Measurements from ENCODE around the gene ZMAT5.
A peak's percentile ranks its signal among the peaks of the same experiment; 100 is the strongest.

ZMAT5 gene

GRCh38 chr22:29733362-29734201 lies 33.2 kb downstream of the ZMAT5 start:
- Histone ChIP-seq H3K4me1 (ENCODE audit: control extremely low read depth in 1 of 4, control insufficient read depth in 4 of 4, insufficient read depth in 4 of 4, low read length in 3 of 4) (peaks cover 0 to 32% (median 14%) of the 10 kb centered on the region in 4 experiments), H3K27ac (ENCODE audit: insufficient read depth in 1 of 2, low read depth in 1 of 2, low read length in 2 of 2, poor library complexity in 1 of 2, severe bottlenecking in 2 of 2) (peak overlapping the region; percentile 89 to 96), H3K36me3 (ENCODE audit: control insufficient read depth in 4 of 4, insufficient read depth in 4 of 4, low read length in 3 of 4) (peaks cover 0 to 18% (median 11%) of the 10 kb centered on the region in 4 experiments), H3K9me3 (ENCODE audit: control extremely low read depth in 1 of 5, control insufficient read depth in 4 of 5, insufficient read depth in 2 of 5, low read depth in 1 of 5, low read length in 4 of 5) (no peaks in the 10 kb centered on the region), H3K27me3 (replicated peaks in 2 of 5; ENCODE audit: control insufficient read depth in 4 of 5, insufficient read depth in 5 of 5, low read length in 4 of 5) (no peaks in the 10 kb centered on the region), H3K4me3 (ENCODE audit: control insufficient read depth in 1 of 7, extremely low read depth in 1 of 7, insufficient read depth in 4 of 7, low read depth in 2 of 7, low read length in 6 of 7) (peak overlapping the region in 2 of 7 experiments; percentile 42 to 61)
- DNase-seq = peak; percentile 94 to 98 (median 97)
- CTCF ChIA-PET = interaction anchor here (0.9 to 1.4 kb wide), 4 partner anchors 8 to 271 kb away, joined by 3 to 5 read pairs (median 3); no protein-coding TSS in a partner anchor
- POLR2A ChIA-PET = interaction anchor here (0.6 to 1.6 kb wide), 4 partner anchors 9 to 927 kb away, joined by 4 to 7 read pairs (median 6); partner anchors contain the start of genes UQCR10 and ZMAT5
- 0% methylated on average over 19 of the region's 19 CpGs for WGBS (ENCODE audit: insufficient coverage)

GRCh38 chr22:29732883-29733282 lies 33.9 kb downstream of the ZMAT5 start:
- no peak for DNase-seq
- ChIA-PET CTCF (interaction anchor here (0.9 kb wide), 1 partner anchor 8 kb away, joined by 3 read pairs; no protein-coding TSS in a partner anchor), POLR2A (interaction anchor here (1.3 to 1.6 kb wide), 3 partner anchors 10 to 34 kb away, joined by 5 to 7 read pairs (median 6); partner anchors contain the start of genes UQCR10 and ZMAT5)
- Histone ChIP-seq H3K36me3 (ENCODE audit: control insufficient read depth in 4 of 4, insufficient read depth in 4 of 4, low read length in 3 of 4) (peaks cover 0 to 12% (median 9%) of the 10 kb centered on the region in 4 experiments), H3K4me1 (ENCODE audit: control extremely low read depth in 1 of 4, control insufficient read depth in 4 of 4, insufficient read depth in 4 of 4, low read length in 3 of 4) (peaks cover 0 to 32% (median 14%) of the 10 kb centered on the region in 4 experiments), H3K27me3 (replicated peaks in 2 of 5; ENCODE audit: control insufficient read depth in 4 of 5, insufficient read depth in 5 of 5, low read length in 4 of 5) (no peaks in the 10 kb centered on the region), H3K4me3 (ENCODE audit: control insufficient read depth in 1 of 7, extremely low read depth in 1 of 7, insufficient read depth in 4 of 7, low read depth in 2 of 7, low read length in 6 of 7) (peak overlapping the region in 1 of 7 experiments; percentile 61), H3K9me3 (ENCODE audit: control extremely low read depth in 1 of 5, control insufficient read depth in 4 of 5, insufficient read depth in 2 of 5, low read depth in 1 of 5, low read length in 4 of 5) (no peaks in the 10 kb centered on the region), H3K27ac (ENCODE audit: insufficient read depth in 1 of 2, low read depth in 1 of 2, low read length in 2 of 2, poor library complexity in 1 of 2, severe bottlenecking in 2 of 2) (peak overlapping the region; percentile 89 to 96)
- WGBS (ENCODE audit: insufficient coverage) = 91% methylated on average over 6 of the region's 6 CpGs

DNA sequence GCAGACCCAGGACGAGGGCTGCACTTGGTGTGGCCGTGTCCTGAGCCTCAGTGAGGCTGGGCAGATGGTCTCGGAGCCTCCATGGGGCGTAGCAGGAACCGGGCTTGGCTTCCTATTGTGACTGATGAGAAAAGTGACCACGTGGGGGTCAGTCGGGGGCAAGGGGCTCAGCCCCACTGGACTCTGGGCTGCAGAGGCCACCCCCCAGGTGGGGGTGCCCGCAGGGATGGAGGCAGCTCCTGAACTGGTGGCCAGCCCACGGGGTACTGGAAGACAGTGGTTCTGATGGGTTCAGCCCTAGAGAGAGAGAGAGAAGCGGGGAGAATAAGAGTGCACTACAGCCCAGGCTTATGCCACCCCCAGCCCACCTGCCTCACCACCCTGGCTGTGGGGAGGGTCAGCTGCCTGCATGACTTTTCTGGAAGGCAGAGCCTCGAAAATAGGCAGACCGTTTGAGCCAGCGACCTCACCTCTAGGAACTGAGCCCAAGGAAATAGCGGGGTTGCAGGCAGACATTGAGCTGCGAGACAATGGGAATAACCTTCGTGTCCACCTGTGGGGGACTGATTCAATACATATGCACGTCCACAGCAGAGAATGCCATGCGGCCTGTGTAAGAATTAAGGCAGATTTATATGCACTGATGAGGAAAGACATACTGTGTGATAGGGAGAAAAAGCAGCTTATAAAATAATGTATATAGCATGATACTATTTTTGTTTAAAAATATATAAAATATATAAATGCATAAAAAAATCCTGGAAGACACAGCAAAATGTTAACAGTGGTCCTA lies 35.6 kb downstream of the ZMAT5 start:
- Histone ChIP-seq H3K9me3 (ENCODE audit: control extremely low read depth in 1 of 5, control insufficient read depth in 4 of 5, insufficient read depth in 2 of 5, low read depth in 1 of 5, low read length in 4 of 5) (no peaks in the 10 kb centered on the region), H3K4me3 (ENCODE audit: control insufficient read depth in 1 of 7, extremely low read depth in 1 of 7, insufficient read depth in 4 of 7, low read depth in 2 of 7, low read length in 6 of 7) (no peak overlapping the region), H3K27me3 (replicated peaks in 2 of 5; ENCODE audit: control insufficient read depth in 4 of 5, insufficient read depth in 5 of 5, low read length in 4 of 5) (peaks cover 0 to 6% (median under 1%) of the 10 kb centered on the region in 5 experiments), H3K27ac (ENCODE audit: insufficient read depth in 1 of 2, low read depth in 1 of 2, low read length in 2 of 2, poor library complexity in 1 of 2, severe bottlenecking in 2 of 2) (no peak overlapping the region), H3K4me1 (ENCODE audit: control extremely low read depth in 1 of 4, control insufficient read depth in 4 of 4, insufficient read depth in 4 of 4, low read length in 3 of 4) (peaks cover 0 to 32% (median 14%) of the 10 kb centered on the region in 4 experiments), H3K36me3 (ENCODE audit: control insufficient read depth in 4 of 4, insufficient read depth in 4 of 4, low read length in 3 of 4) (peaks cover 0 to 11% (median 8%) of the 10 kb centered on the region in 4 experiments)
- ChIA-PET CTCF (no interaction called here), POLR2A (no interaction called here)
- no peak for DNase-seq
- 95% methylated on average over 15 of the region's 18 CpGs for WGBS (ENCODE audit: insufficient coverage)

DNA sequence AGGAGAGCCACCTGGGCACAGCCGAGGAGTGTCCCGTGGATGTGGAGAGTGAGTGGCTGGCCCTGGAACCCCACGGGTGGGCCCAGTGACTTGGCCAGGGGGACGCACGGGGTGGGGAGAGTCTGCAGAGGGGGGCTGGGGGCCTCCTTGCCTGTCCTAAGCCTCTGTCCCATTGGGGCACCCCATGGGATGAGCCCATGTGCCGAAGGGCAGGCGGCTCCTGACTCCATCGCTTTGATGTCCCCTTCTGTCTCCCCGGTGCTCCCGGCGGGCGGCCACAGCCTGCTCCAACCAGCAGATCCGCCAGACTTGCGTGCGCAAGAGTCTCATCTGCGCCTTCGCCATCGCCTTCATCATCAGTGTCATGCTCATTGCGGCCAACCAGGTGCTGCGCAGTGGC lies 37.6 kb downstream of the ZMAT5 start:
- H3K27me3 ChIP-seq (replicated peaks in 2 of 5; ENCODE audit: control insufficient read depth in 4 of 5, insufficient read depth in 5 of 5, low read length in 4 of 5) = peaks cover 0 to 17% (median 2%) of the 10 kb centered on the region in 5 experiments
- ChIA-PET POLR2A (no interaction called here), CTCF (no interaction called here)
- WGBS (ENCODE audit: insufficient coverage) = 96% methylated on average over 15 of the region's 20 CpGs
- no peak for DNase-seq
- peaks cover 0 to 10% (median 2%) of the 10 kb centered on the region in 4 experiments for H3K36me3 ChIP-seq (ENCODE audit: control insufficient read depth in 4 of 4, insufficient read depth in 4 of 4, low read length in 3 of 4)
- H3K4me1 ChIP-seq (ENCODE audit: control extremely low read depth in 1 of 4, control insufficient read depth in 4 of 4, insufficient read depth in 4 of 4, low read length in 3 of 4) = peaks cover 0 to 16% (median 7%) of the 10 kb centered on the region in 4 experiments
- no peak overlapping the region for H3K27ac ChIP-seq (ENCODE audit: insufficient read depth in 1 of 2, low read depth in 1 of 2, low read length in 2 of 2, poor library complexity in 1 of 2, severe bottlenecking in 2 of 2)
- no peaks in the 10 kb centered on the region for H3K9me3 ChIP-seq (ENCODE audit: control extremely low read depth in 1 of 5, control insufficient read depth in 4 of 5, insufficient read depth in 2 of 5, low read depth in 1 of 5, low read length in 4 of 5)
- H3K4me3 ChIP-seq (ENCODE audit: control insufficient read depth in 1 of 7, extremely low read depth in 1 of 7, insufficient read depth in 4 of 7, low read depth in 2 of 7, low read length in 6 of 7) = no peak overlapping the region

- Histone ChIP-seq H3K9me3 (ENCODE audit: control extremely low read depth in 1 of 5, control insufficient read depth in 4 of 5, insufficient read depth in 2 of 5, low read depth in 1 of 5, low read length in 4 of 5) (no peaks in the 10 kb centered on the region), H3K27me3 (replicated peaks in 2 of 5; ENCODE audit: control insufficient read depth in 4 of 5, insufficient read depth in 5 of 5, low read length in 4 of 5) (peaks cover 0 to 33% (median 10%) of the 10 kb centered on the region in 5 experiments), H3K27ac (ENCODE audit: insufficient read depth in 1 of 2, low read depth in 1 of 2, low read length in 2 of 2, poor library complexity in 1 of 2, severe bottlenecking in 2 of 2) (no peak overlapping the region), H3K4me3 (ENCODE audit: control insufficient read depth in 1 of 7, extremely low read depth in 1 of 7, insufficient read depth in 4 of 7, low read depth in 2 of 7, low read length in 6 of 7) (no peak overlapping the region), H3K36me3 (ENCODE audit: control insufficient read depth in 4 of 4, insufficient read depth in 4 of 4, low read length in 3 of 4) (peaks cover 0 to 10% (median 2%) of the 10 kb centered on the region in 4 experiments), H3K4me1 (ENCODE audit: control extremely low read depth in 1 of 4, control insufficient read depth in 4 of 4, insufficient read depth in 4 of 4, low read length in 3 of 4) (no peaks in the 10 kb centered on the region)
- POLR2A ChIA-PET = no interaction called here
- 8% methylated on average over 10 of the region's 17 CpGs for WGBS (ENCODE audit: insufficient coverage)
- DNase-seq = peak; percentile 29 to 44 (median 43)
- CTCF ChIA-PET = interaction anchor here (1.4 to 2.6 kb wide), 5 partner anchors 9 to 278 kb away, joined by 3 to 12 read pairs (median 5); no protein-coding TSS in a partner anchor
These were observed 39.7 kb downstream of the ZMAT5 start for GRCh38 chr22:29727131-29727523.

DNA sequence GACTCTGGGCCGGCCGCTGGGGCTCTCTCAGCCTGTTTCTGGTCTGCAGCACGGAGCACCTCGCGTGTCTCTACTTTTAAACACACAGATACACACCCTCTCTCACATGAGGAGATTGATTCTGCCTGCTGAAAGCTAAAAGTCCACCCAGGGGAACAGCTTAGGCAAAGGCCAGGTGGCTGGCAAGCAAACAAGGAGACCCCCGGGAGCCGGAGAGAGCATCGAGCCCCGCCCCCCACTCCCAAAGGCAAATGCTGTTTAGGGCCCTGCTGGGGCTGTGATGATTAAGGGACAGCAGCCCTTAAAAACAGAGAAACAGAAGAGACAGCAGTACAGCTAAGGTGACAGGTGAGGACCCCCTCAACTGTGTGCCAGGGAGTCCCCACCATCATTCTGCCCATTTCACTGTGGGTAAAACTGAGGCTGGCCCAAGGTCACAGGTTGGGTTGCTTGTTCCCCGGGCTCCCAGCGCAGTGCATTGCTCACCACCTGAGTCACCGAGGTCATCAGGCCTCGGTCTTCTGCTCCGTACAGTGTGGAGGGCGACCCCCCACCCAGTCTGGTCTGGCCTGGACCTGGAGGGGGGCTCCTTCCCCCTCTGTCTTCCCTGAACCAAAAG lies 40.2 kb downstream of the ZMAT5 start:
- peaks cover 0 to 10% (median 2%) of the 10 kb centered on the region in 4 experiments for H3K36me3 ChIP-seq (ENCODE audit: control insufficient read depth in 4 of 4, insufficient read depth in 4 of 4, low read length in 3 of 4)
- DNase-seq = no peak
- POLR2A ChIA-PET = no interaction called here
- no peak overlapping the region for H3K27ac ChIP-seq (ENCODE audit: insufficient read depth in 1 of 2, low read depth in 1 of 2, low read length in 2 of 2, poor library complexity in 1 of 2, severe bottlenecking in 2 of 2)
- no peaks in the 10 kb centered on the region for H3K9me3 ChIP-seq (ENCODE audit: control extremely low read depth in 1 of 5, control insufficient read depth in 4 of 5, insufficient read depth in 2 of 5, low read depth in 1 of 5, low read length in 4 of 5)
- no peak overlapping the region for H3K4me3 ChIP-seq (ENCODE audit: control insufficient read depth in 1 of 7, extremely low read depth in 1 of 7, insufficient read depth in 4 of 7, low read depth in 2 of 7, low read length in 6 of 7)
- whole genome bisulfite sequencing (ENCODE audit: insufficient coverage) = 37% methylated on average over 10 of the region's 15 CpGs
- H3K27me3 ChIP-seq (replicated peaks in 2 of 5; ENCODE audit: control insufficient read depth in 4 of 5, insufficient read depth in 5 of 5, low read length in 4 of 5) = peaks cover 0 to 38% (median 11%) of the 10 kb centered on the region in 5 experiments
- no peaks in the 10 kb centered on the region for H3K4me1 ChIP-seq (ENCODE audit: control extremely low read depth in 1 of 4, control insufficient read depth in 4 of 4, insufficient read depth in 4 of 4, low read length in 3 of 4)
- CTCF ChIA-PET = interaction anchor here (0.6 to 2.6 kb wide), 6 partner anchors 8 to 69 kb away, joined by 3 to 12 read pairs (median 5); no protein-coding TSS in a partner anchor
